SK-N-SH (cell line): ENCODE data around the gene AMMECR1. TPM values are rescaled to one million over a fixed set of nuclear protein-coding genes. Genes with fewer than 3 reads are reported as not detected.

Experiments
- CTCF ChIA-PET: fragments of 300-600, 350-600 bp; formaldehyde crosslinking; extraction: SDS; loops from one replicate; lab custom pipeline; 2021; lab: Yijun Ruan, JAX
- POLR2A ChIA-PET: fragments of 350-600 bp; sonication (Branson Sonifier 250); formaldehyde crosslinking; extraction: SDS; loops from one replicate; lab custom pipeline; 2020; ENCODE audit warnings: antibody characterized with exemption, inconsistent platforms; lab: Yijun Ruan, JAX
- DNase-seq: peaks from one replicate; pipeline ENCODE4 v3.0.0; 2012
- H2AFZ ChIP-seq: fragments of 200-600 bp; sonication (generic); 2 replicates; pipeline ENCODE4 v1.8.1; 2016; ENCODE audit warnings: antibody characterized with exemption, mild to moderate bottlenecking, low read depth
- H3F3A ChIP-seq: fragments of 200-600 bp; sonication (generic); replicated peaks from 2 replicates; pipeline ENCODE3; 2016; ENCODE audit warnings: antibody characterized with exemption, mild to moderate bottlenecking; ENCODE audit not compliant: insufficient read depth
- H3K27ac ChIP-seq, 2 experiments: fragments of 200-500 bp in 1 of 2; fragments of 200-600 bp in 1 of 2; sonication (Bioruptor generic) in 1 of 2; sonication (generic), shearing (Covaris generic) in 1 of 2; 2 replicates each; pipeline versions ENCODE4 v1.5.1 to v1.6.1; 2014 to 2016; ENCODE audit warnings: low read depth in 2 of 2, inconsistent platforms in 1 of 2, low read length in 1 of 2, mild to moderate bottlenecking in 1 of 2, mixed read lengths in 1 of 2
- H3K27me3 ChIP-seq: fragments of 200-600 bp; sonication (generic), shearing (Covaris generic); 2 replicates; pipeline ENCODE4 v1.6.1; 2016; ENCODE audit warnings: mixed run types; ENCODE audit not compliant: insufficient read depth
- H3K36me3 ChIP-seq, 2 experiments: fragments of 200-500 bp in 1 of 2; fragments of 200-600 bp in 1 of 2; sonication (Bioruptor generic) in 1 of 2; sonication (generic) in 1 of 2; replicated peaks in 1 of 2; 2 replicates each; pipeline versions ENCODE3 to v1.5.1; 2014 to 2016; ENCODE audit warnings: low read length in 1 of 2, mild to moderate bottlenecking in 1 of 2; ENCODE audit not compliant: insufficient read depth in 2 of 2, control insufficient read depth in 1 of 2
- H3K4me1 ChIP-seq, 2 experiments: fragments of 200-500 bp in 1 of 2; fragments of 200-600 bp in 1 of 2; sonication (Bioruptor generic) in 1 of 2; sonication (generic), shearing (Covaris generic) in 1 of 2; 2 replicates each; pipeline versions ENCODE4 v1.5.1 to v1.6.1; 2014 to 2016; ENCODE audit warnings: low read depth in 1 of 2, low read length in 1 of 2, mixed run types in 1 of 2; ENCODE audit not compliant: insufficient read depth in 2 of 2, control insufficient read depth in 1 of 2
- H3K4me2 ChIP-seq: fragments of 200-600 bp; sonication (generic), shearing (Covaris generic); 2 replicates; pipeline ENCODE4 v1.6.1; 2017; ENCODE audit warnings: mixed run types
- H3K4me3 ChIP-seq, 2 experiments: fragments of 200-500 bp in 1 of 2; fragments of 200-600 bp in 1 of 2; sonication (Bioruptor generic) in 1 of 2; sonication (generic), shearing (Covaris generic) in 1 of 2; 2 replicates each; pipeline versions ENCODE4 v1.5.1 to v1.8.1; 2014 to 2016; ENCODE audit warnings: low read depth in 2 of 2, inconsistent platforms in 1 of 2, low read length in 1 of 2, mild to moderate bottlenecking in 1 of 2, mixed read lengths in 1 of 2, moderate library complexity in 1 of 2
- H3K79me2 ChIP-seq: fragments of 200-600 bp; sonication (generic); 2 replicates; pipeline ENCODE4 v1.8.1; 2017; ENCODE audit warnings: mild to moderate bottlenecking; ENCODE audit not compliant: insufficient read depth
- H3K9ac ChIP-seq: fragments of 200-600 bp; sonication (generic); 2 replicates; pipeline ENCODE4 v1.6.1; 2017; ENCODE audit warnings: mixed run types
- H3K9me2 ChIP-seq: fragments of 200-600 bp; sonication (generic); 2 replicates; pipeline ENCODE4 v1.6.1; 2017; ENCODE audit warnings: mixed run types
- H3K9me3 ChIP-seq: fragments of 200-600 bp; sonication (generic); 2 replicates; pipeline ENCODE4 v1.6.1; 2017; ENCODE audit warnings: mixed run types, mild to moderate bottlenecking, moderate library complexity
- H4K20me1 ChIP-seq: fragments of 200-600 bp; sonication (generic); 2 replicates; pipeline ENCODE4 v1.6.1; 2017; ENCODE audit warnings: mild to moderate bottlenecking, mixed run types; ENCODE audit not compliant: insufficient read depth
- CHD2 ChIP-seq: fragments of 150-350 bp; IDR thresholded peaks from 2 replicates; pipeline ENCODE4 v1.6.1; 2018; ENCODE audit warnings: low read length; ENCODE audit not compliant: partially characterized antibody
- EP300 ChIP-seq, 2 experiments: IDR thresholded peaks; 2 replicates each; pipeline versions ENCODE4 v1.4.0 to v1.6.1; 2012; ENCODE audit warnings: borderline replicate concordance in 1 of 2, low read depth in 1 of 2, low read length in 1 of 2
- FOSL2 ChIP-seq: IDR thresholded peaks from 2 replicates; pipeline ENCODE4 v1.4.0; 2012; ENCODE audit warnings: low read depth, mild to moderate bottlenecking, moderate library complexity, borderline replicate concordance
- FOXJ3 ChIP-seq: sonication (generic); formaldehyde crosslinking; IDR thresholded peaks from 2 replicates; pipeline ENCODE4 v1.5.1; 2020; ENCODE audit warnings: mild to moderate bottlenecking, missing genetic modification reagents
- GABPA ChIP-seq: IDR thresholded peaks from 2 replicates; pipeline ENCODE4 v1.4.0; 2012; ENCODE audit warnings: low read depth, mild to moderate bottlenecking
- GATA2 ChIP-seq: sonication (generic); formaldehyde crosslinking; IDR thresholded peaks from 2 replicates; pipeline ENCODE4 v1.5.0; 2020; ENCODE audit warnings: mild to moderate bottlenecking, missing genetic modification reagents
- JUND ChIP-seq: IDR thresholded peaks from 2 replicates; pipeline ENCODE4 v1.4.0; 2012
- MAX ChIP-seq: IDR thresholded peaks from 2 replicates; pipeline ENCODE4 v1.4.0; 2012; ENCODE audit warnings: low read depth
- MXI1 ChIP-seq: IDR thresholded peaks from 2 replicates; pipeline ENCODE4 v1.6.1; 2012; ENCODE audit warnings: mild to moderate bottlenecking, low read depth, low read length, improper control_type of control experiment
- NFIC ChIP-seq: IDR thresholded peaks from 2 replicates; pipeline ENCODE4 v1.4.0; 2012; ENCODE audit warnings: borderline replicate concordance
- NRF1 ChIP-seq: IDR thresholded peaks from 2 replicates; pipeline ENCODE4 v1.6.1; 2012; ENCODE audit warnings: low read depth, mild to moderate bottlenecking, low read length
- PBX3 ChIP-seq: IDR thresholded peaks from 2 replicates; pipeline ENCODE4; 2012
- POLR2AphosphoS5 ChIP-seq: IDR thresholded peaks from 2 replicates; pipeline ENCODE4 v1.6.1; 2012; ENCODE audit warnings: low read depth, low read length
- RAD21 ChIP-seq: IDR thresholded peaks from 2 replicates; pipeline ENCODE4 v1.6.1; 2012; ENCODE audit warnings: mild to moderate bottlenecking, low read length
- RCOR1 ChIP-seq: fragments of 150-350 bp; IDR thresholded peaks from 2 replicates; pipeline ENCODE4 v1.6.1; 2017; ENCODE audit warnings: antibody characterized with exemption, low read length
- REST ChIP-seq: IDR thresholded peaks from 2 replicates; pipeline ENCODE4 v1.6.1; 2012; ENCODE audit warnings: mild to moderate bottlenecking, low read depth, low read length, moderate library complexity
- SIN3A ChIP-seq: IDR thresholded peaks from 2 replicates; pipeline ENCODE4 v1.6.1; 2012; ENCODE audit warnings: low read depth, mild to moderate bottlenecking, low read length, moderate library complexity, borderline replicate concordance
- SMC3 ChIP-seq: IDR thresholded peaks from 2 replicates; pipeline ENCODE4 v1.6.1; 2012; ENCODE audit warnings: low read depth, low read length, improper control_type of control experiment
- TAF1 ChIP-seq: IDR thresholded peaks from 2 replicates; pipeline ENCODE4 v1.6.1; 2012; ENCODE audit warnings: low read depth, mild to moderate bottlenecking, low read length, moderate library complexity, borderline replicate concordance
- TEAD4 ChIP-seq: IDR thresholded peaks from 2 replicates; pipeline ENCODE4 v1.4.0; 2012; ENCODE audit warnings: mild to moderate bottlenecking, borderline replicate concordance; ENCODE audit not compliant: insufficient read depth
- YY1 ChIP-seq: IDR thresholded peaks from 2 replicates; pipeline ENCODE4 v1.4.0; 2012; ENCODE audit warnings: low read depth, mild to moderate bottlenecking
- WGBS: methylation state at CpG from one replicate; pipeline ENCODE4 v1.1.6; 2017; ENCODE audit warnings: low lambda C conversion rate; 5-methylcytosine and 5-hydroxymethylcytosine counted together
- polyA plus RNA-seq, 3 experiments: library from polyadenylated mRNA; depleted of rRNA; stranded (reverse); fragments of >200 nt; gene quantifications; 2 replicates each; pipeline ENCODE4 v1.2.3, GENCODE V29; 2012
- TF ChIP-seq, protein P1 (sequence below): IDR thresholded peaks from 2 replicates; pipeline ENCODE4 v1.4.0; 2012; ENCODE audit warnings: low read depth, borderline replicate concordance

AMMECR1 gene
- polyA plus RNA-seq, 1 of the 3 experiments (the other 2 are of a cell fraction) = 1.3 TPM

GRCh38 chrX:110327336-110327735 is 9.5 kb upstream of the AMMECR1 start:
- no peak for DNase-seq
- Histone ChIP-seq H2AFZ (no peak overlapping the region), H3K9me3 (no peaks in the 10 kb centered on the region), H3K4me1 (no peaks in the 10 kb centered on the region), H3K9me2 (no peaks in the 10 kb centered on the region), H4K20me1 (no peaks in the 10 kb centered on the region), H3K9ac (no peak overlapping the region), H3K4me3 (no peak overlapping the region), H3K4me2 (no peak overlapping the region), H3F3A (no peaks in the 10 kb centered on the region), H3K36me3 (no peaks in the 10 kb centered on the region), H3K79me2 (no peaks in the 10 kb centered on the region), H3K27me3 (no peaks in the 10 kb centered on the region), H3K27ac (no peak overlapping the region)
- CTCF ChIA-PET = no interaction called here
- TF ChIP-seq RAD21 (no peak), NRF1 (no peak), NFIC (no peak), CHD2 (no peak), MXI1 (no peak), TEAD4 (no peak), YY1 (no peak), FOXJ3 (CRISPR knock-in tag) (no peak), FOSL2 (no peak), MAX (no peak), REST (no peak), GATA2 (CRISPR knock-in tag) (no peak), PBX3 (no peak), RCOR1 (no peak)
- POLR2A ChIA-PET = no interaction called here
- WGBS = 57% methylated on average over 1 of the region's 1 CpG

GRCh38 chrX:110326712-110327111 is 8.8 kb upstream of the AMMECR1 start:
- WGBS = 37% methylated on average over 4 of the region's 4 CpGs
- H4K20me1 ChIP-seq = no peaks in the 10 kb centered on the region
- no peak overlapping the region for H3K4me3 ChIP-seq
- DNase-seq = no peak
- no peak overlapping the region for H2AFZ ChIP-seq
- no peaks in the 10 kb centered on the region for H3K36me3 ChIP-seq
- no peak overlapping the region for H3K4me2 ChIP-seq
- H3K27me3 ChIP-seq = no peaks in the 10 kb centered on the region
- no peaks in the 10 kb centered on the region for H3K79me2 ChIP-seq
- POLR2A ChIA-PET = no interaction called here
- no peaks in the 10 kb centered on the region for H3K9me3 ChIP-seq
- H3K4me1 ChIP-seq = no peaks in the 10 kb centered on the region
- no peak overlapping the region for H3K9ac ChIP-seq
- H3F3A ChIP-seq = no peaks in the 10 kb centered on the region
- no peak overlapping the region for H3K27ac ChIP-seq
- no peaks in the 10 kb centered on the region for H3K9me2 ChIP-seq
- CTCF ChIA-PET = no interaction called here
- no peak for TF ChIP-seq POLR2AphosphoS5
- no peak for TF ChIP-seq NFIC
- no peak for TF ChIP-seq TAF1
- no peak for TF ChIP-seq CHD2
- no peak for TF ChIP-seq NRF1
- TF ChIP-seq, protein P1, sequence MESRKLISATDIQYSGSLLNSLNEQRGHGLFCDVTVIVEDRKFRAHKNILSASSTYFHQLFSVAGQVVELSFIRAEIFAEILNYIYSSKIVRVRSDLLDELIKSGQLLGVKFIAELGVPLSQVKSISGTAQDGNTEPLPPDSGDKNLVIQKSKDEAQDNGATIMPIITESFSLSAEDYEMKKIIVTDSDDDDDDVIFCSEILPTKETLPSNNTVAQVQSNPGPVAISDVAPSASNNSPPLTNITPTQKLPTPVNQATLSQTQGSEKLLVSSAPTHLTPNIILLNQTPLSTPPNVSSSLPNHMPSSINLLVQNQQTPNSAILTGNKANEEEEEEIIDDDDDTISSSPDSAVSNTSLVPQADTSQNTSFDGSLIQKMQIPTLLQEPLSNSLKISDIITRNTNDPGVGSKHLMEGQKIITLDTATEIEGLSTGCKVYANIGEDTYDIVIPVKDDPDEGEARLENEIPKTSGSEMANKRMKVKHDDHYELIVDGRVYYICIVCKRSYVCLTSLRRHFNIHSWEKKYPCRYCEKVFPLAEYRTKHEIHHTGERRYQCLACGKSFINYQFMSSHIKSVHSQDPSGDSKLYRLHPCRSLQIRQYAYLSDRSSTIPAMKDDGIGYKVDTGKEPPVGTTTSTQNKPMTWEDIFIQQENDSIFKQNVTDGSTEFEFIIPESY = no peak
- no peak for TF ChIP-seq FOXJ3 (CRISPR knock-in tag)
- no peak for TF ChIP-seq GABPA
- TF ChIP-seq MAX = no peak
- no peak for TF ChIP-seq JUND
- TF ChIP-seq MXI1 = no peak
- TF ChIP-seq RCOR1 = no peak
- no peak for TF ChIP-seq SIN3A
- TF ChIP-seq SMC3 = no peak
- TF ChIP-seq EP300 (IDR thresholded peaks at IDR 0.05; ENCODE audit: borderline replicate concordance in 1 of 2, low read depth in 1 of 2, low read length in 1 of 2) = no peak
